ENCODE results near the gene IL1R1. TPM values are rescaled to one million over a fixed set of nuclear protein-coding genes. Genes with fewer than 3 reads are reported as not detected.

IL1R1 gene
- total RNA-seq, 1 donor: 150 TPM

DNA sequence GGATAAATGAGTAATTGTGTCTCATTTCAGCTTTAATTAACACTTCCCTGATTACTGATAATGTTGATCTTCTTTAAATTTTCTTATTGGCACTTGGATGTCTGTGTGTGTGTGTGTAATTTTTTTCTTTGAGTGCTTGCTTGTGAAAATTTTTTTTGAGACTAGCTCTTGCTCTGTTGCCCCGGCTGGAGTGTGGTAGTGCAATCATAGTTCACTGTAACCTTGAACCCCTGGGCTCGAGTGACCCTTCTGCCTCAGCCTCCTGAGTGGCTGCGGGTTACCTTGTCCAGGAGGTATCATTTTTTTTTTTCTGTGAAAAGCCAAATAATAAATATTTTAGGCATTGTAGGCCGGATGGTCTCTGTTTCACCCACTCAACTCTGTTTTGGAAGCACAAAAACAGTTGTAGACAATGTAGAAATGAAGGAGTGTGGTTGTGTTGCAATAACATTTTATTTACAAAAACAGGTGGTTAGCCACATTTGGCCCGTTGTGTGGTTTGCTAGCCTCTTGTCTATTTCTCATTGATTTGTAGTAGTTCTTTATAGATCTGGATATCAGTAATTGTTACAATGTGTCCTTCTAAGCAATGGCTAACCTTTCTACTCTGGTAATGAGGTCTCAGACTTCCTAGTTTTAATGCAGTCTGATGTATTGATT is 52.2 kb downstream of the IL1R1 start:
- H3K4me3 ChIP-seq (ENCODE audit: low read depth, low read length): no peak overlapping the region
- no peak for DNase-seq (ENCODE audit: low read depth)
- TF ChIP-seq, protein P1, sequence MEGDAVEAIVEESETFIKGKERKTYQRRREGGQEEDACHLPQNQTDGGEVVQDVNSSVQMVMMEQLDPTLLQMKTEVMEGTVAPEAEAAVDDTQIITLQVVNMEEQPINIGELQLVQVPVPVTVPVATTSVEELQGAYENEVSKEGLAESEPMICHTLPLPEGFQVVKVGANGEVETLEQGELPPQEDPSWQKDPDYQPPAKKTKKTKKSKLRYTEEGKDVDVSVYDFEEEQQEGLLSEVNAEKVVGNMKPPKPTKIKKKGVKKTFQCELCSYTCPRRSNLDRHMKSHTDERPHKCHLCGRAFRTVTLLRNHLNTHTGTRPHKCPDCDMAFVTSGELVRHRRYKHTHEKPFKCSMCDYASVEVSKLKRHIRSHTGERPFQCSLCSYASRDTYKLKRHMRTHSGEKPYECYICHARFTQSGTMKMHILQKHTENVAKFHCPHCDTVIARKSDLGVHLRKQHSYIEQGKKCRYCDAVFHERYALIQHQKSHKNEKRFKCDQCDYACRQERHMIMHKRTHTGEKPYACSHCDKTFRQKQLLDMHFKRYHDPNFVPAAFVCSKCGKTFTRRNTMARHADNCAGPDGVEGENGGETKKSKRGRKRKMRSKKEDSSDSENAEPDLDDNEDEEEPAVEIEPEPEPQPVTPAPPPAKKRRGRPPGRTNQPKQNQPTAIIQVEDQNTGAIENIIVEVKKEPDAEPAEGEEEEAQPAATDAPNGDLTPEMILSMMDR (IDR thresholded peaks at IDR 0.05; ENCODE audit: insufficient read depth, low read length): no peak

DNA sequence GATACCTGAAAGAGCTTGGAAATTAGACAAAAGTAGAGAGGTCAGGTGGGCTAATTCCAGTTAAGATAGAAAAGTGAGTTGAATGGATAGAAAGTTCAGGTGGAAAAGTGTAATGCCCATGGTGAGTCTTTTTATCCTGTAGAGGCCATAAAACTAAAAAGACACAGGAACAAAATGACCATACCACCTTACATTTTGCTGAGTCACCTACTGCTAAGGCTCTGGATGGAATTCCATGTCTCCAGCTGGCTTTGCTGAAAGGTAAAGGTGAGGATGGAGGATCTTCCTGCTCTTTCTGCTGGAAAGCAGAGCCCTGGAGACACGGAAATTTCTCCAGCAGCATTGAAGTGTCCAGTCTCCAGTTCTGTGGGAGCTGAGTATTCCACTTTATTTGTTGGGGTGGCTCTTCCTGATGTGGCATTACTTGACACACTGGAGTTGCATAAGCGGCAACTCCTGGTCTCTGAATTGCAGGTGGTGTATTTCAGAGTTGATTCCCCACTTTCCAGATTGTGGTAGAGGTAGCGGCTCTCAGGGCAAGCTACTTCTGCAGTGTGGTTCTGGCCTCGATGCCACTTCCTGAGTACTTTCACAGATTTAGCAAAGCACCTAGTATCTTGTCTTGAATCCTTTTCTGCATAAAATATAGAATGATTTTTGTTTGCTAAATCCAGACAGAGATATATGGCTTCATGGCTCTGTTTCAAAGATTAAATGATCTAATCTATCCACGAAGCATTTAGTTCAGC is 55.0 kb downstream of the IL1R1 start:
- no peak overlapping the region for H3K4me3 ChIP-seq (ENCODE audit: low read depth, low read length)
- no peak for DNase-seq (ENCODE audit: low read depth)
- TF ChIP-seq, protein P1 (IDR thresholded peaks at IDR 0.05; ENCODE audit: insufficient read depth, low read length): no peak

DNA sequence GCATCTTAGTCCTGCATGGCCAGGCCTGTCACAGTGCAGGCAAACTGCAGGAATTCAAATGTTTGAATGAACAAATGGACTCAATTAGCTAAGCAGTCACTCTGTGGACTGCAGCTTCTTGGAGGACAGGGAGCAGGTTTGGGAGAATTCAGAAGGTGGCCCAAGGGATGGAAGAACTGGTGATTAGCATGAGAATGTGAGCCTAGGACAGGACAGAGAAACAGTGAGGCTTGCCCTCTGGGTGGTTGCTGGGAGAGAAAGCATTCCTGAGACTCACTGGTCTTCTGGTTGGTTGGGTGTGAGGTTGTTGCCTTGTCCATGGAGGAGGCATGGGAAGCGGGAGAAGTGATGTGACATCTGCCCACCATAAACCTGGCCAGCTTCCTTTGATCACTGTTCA is 58.0 kb downstream of the IL1R1 start:
- no peak overlapping the region for H3K4me3 ChIP-seq (ENCODE audit: low read depth, low read length)
- TF ChIP-seq, protein P1 (IDR thresholded peaks at IDR 0.05; ENCODE audit: insufficient read depth, low read length): no peak
- DNase-seq (ENCODE audit: low read depth): no peak

DNA sequence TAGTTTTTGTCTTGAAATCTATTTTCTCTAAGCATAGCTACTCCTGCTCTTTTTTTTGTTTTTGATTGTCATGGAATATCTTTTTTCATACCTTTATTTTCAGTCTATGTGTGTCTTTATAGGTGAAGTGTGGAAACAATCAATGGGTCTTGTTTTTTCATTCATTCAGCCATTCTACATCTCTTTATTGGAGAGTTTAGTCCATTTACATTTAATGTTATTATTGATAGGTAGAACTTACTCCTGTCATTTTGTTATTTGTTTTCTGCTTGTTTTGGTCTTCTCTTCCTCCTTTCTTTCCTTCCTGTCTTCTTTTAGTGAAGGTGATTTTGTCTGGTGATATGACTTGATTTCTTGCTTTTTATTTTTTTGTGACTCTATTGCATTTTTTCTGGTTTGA is 62.1 kb downstream of the IL1R1 start:
- H3K4me3 ChIP-seq (ENCODE audit: low read depth, low read length): no peak overlapping the region
- TF ChIP-seq, protein P1 (IDR thresholded peaks at IDR 0.05; ENCODE audit: insufficient read depth, low read length): no peak
- DNase-seq (ENCODE audit: low read depth): no peak

DNA sequence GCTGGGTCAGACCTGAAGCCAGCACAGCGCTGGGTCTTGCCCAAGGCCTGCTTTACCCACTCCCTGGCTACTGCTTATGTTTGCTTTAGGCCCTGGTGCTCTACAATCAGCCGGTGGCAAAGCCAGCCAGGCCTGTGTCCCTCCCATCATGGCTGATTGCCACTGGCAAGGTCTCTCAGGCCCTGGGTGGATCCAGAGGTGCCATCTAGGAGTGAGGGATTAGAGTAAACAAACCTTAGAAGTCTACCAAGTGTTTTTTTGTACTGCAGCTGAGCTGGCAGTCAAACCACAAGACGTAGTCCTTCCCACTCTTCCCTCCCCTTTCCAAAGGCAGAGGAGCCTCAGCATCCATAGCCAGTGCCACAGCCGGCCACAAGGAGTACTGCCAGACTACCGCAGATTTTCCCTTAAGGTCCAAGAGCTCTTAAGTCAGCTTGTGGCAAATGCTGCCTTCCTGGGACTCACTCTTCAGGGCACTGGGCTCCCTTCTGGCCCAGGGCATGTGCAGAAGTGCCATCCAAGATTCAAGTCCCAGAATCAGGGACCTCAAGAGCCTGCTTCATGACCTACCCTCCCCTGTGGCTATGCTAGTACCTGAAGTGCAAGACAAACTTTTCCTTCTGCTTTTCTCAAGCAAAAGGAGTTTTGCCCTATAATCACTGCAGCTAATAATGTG is 64.3 kb downstream of the IL1R1 start:
- DNase-seq (ENCODE audit: low read depth): no peak
- no peak overlapping the region for H3K4me3 ChIP-seq (ENCODE audit: low read depth, low read length)
- TF ChIP-seq, protein P1 (IDR thresholded peaks at IDR 0.05; ENCODE audit: insufficient read depth, low read length): no peak

DNA sequence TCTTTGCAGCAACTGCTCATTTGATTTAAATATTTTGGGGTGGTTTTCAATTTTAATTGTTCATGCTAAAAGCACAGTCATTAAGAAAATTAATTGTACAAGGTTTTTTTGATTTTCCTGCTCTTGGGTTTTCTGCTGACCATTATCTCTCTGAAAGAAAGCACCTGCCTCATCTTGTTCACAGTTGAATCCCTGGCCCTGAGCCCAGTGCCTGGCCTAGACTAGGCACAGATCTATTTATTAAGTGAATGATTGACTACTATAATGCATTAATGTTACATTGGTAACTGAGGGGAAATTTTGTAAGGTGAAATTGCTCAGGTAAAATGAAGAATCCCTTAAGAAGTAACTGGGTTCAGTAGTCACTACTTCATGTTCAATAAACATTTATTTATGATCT is 66.2 kb downstream of the IL1R1 start:
- no peak for DNase-seq (ENCODE audit: low read depth)
- TF ChIP-seq, protein P1 (IDR thresholded peaks at IDR 0.05; ENCODE audit: insufficient read depth, low read length): no peak

More for the DNA sequence above, 66.2 kb downstream of the IL1R1 start:
- H3K4me3 ChIP-seq (ENCODE audit: low read depth, low read length): no peak overlapping the region

Measured in fibroblast of the aortic adventitia (primary cell).